Neural progenitor cell (in vitro differentiated cells): Measurements from ENCODE around the gene UBR4. TPM values are rescaled to one million over a fixed set of nuclear protein-coding genes. Genes with fewer than 3 reads are reported as not detected.
A peak's percentile ranks its signal among the peaks of the same experiment; 100 is the strongest.

ENCODE experiments used
- DNase-seq: peaks from one replicate; pipeline ENCODE4 v3.0.0-alpha.2; 2016; ENCODE audit warnings: low spot score
- H2AFZ ChIP-seq: fragments of 200-600 bp; sonication (generic); replicated peaks from 2 replicates; pipeline ENCODE4 v1.6.1; 2016; ENCODE audit warnings: antibody characterized with exemption
- H3F3A ChIP-seq: fragments of 200-600 bp; sonication (generic); 2 replicates; pipeline ENCODE4 v1.6.1; 2016; ENCODE audit warnings: antibody characterized with exemption, low read depth
- H3K27ac ChIP-seq: fragments of 200-600 bp; sonication (generic); 2 replicates; pipeline ENCODE4 v1.5.1; 2016; ENCODE audit warnings: mild to moderate bottlenecking
- H3K27me3 ChIP-seq: fragments of 200-600 bp; sonication (generic); 2 replicates; pipeline ENCODE4 v1.6.1; 2016; ENCODE audit warnings: mild to moderate bottlenecking, moderate library complexity
- H3K36me3 ChIP-seq: fragments of 200-600 bp; sonication (generic); 2 replicates; pipeline ENCODE4 v1.5.1; 2016
- H3K4me1 ChIP-seq: fragments of 200-600 bp; sonication (generic); 2 replicates; pipeline ENCODE4 v1.6.1; 2016; ENCODE audit warnings: mixed run types
- H3K4me2 ChIP-seq: fragments of 200-600 bp; sonication (generic); 2 replicates; pipeline ENCODE4 v1.6.1; 2016
- H3K4me3 ChIP-seq: fragments of 200-600 bp; sonication (generic); 2 replicates; pipeline ENCODE4 v1.5.1; 2016
- H3K79me2 ChIP-seq: fragments of 200-600 bp; sonication (generic); 2 replicates; pipeline ENCODE4 v1.6.1; 2016; ENCODE audit warnings: low read depth
- H3K9ac ChIP-seq: fragments of 200-600 bp; sonication (generic); 2 replicates; pipeline ENCODE4 v1.6.1; 2016
- H3K9me3 ChIP-seq: fragments of 200-600 bp; sonication (generic); 2 replicates; pipeline ENCODE4 v1.5.1; 2016; ENCODE audit warnings: low read depth
- H4K20me1 ChIP-seq: fragments of 200-600 bp; sonication (generic); 2 replicates; pipeline ENCODE4 v1.6.1; 2016; ENCODE audit warnings: low read depth
- H3K27ac Mint-ChIP-seq: 3 replicates; pipeline ENCODE4 v1.8.0; 2021; ENCODE audit warnings: mixed read lengths
- H3K27me3 Mint-ChIP-seq: 2 replicates; pipeline ENCODE4 v1.8.0; 2022; ENCODE audit warnings: low read depth, mild to moderate bottlenecking, inconsistent platforms, moderate library complexity, mixed read lengths; ENCODE audit not compliant: insufficient read depth
- H3K36me3 Mint-ChIP-seq: 3 replicates; pipeline ENCODE4 v1.8.0; 2021; ENCODE audit warnings: mixed read lengths
- H3K4me1 Mint-ChIP-seq: 3 replicates; pipeline ENCODE4 v1.8.0; 2021; ENCODE audit warnings: mixed read lengths
- H3K4me3 Mint-ChIP-seq: 3 replicates; pipeline ENCODE4 v1.8.0; 2021; ENCODE audit warnings: mild to moderate bottlenecking, moderate library complexity, mixed read lengths
- H3K9me3 Mint-ChIP-seq: 3 replicates; pipeline ENCODE4 v1.8.0; 2020; ENCODE audit warnings: mixed read lengths
- EZH2 ChIP-seq: fragments of 200-600 bp; sonication (generic); IDR thresholded peaks from 2 replicates; pipeline ENCODE4 v1.6.1; 2017; ENCODE audit warnings: antibody characterized with exemption, mild to moderate bottlenecking, moderate library complexity
- EZH2phosphoT487 ChIP-seq: fragments of 200-600 bp; sonication (generic); IDR thresholded peaks from 2 replicates; pipeline ENCODE4 v1.6.1; 2017; ENCODE audit warnings: antibody characterized with exemption
- total RNA-seq: library from RNA; depleted of rRNA; stranded (reverse); fragments of >200 nt; gene quantifications from 2 replicates; pipeline ENCODE4 v1.2.3, GENCODE V29; 2015; ENCODE audit warnings: low replicate concordance
- TF ChIP-seq, protein P1 (sequence below): fragments of 200-600 bp; sonication (generic); IDR thresholded peaks from 2 replicates; pipeline ENCODE4 v1.5.1; 2017; ENCODE audit warnings: antibody characterized with exemption, mild to moderate bottlenecking

UBR4 gene
- total RNA-seq, 1 donor from 2014 or later: 71.2 TPM

DNA sequence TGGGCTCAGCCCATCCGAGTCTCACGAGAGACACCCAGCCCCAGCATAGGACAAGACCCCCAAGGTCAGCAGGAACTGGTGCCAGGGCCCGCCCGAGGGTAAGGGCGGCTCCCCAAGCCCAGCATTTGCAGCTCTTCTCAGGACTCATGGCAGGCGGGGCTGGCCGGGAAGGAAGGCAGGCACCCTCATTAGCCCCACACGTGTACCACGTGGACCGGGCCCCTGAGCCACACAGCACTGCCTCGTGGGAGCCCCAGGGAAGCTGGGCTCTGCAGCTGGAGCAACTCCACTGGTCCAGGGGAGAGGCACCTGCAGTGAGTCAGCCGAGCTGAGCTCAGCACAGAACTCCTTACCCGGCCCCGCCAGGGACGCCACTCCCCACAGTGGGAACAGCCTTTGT, 155.8 kb downstream of the UBR4 start:
- no peak overlapping the region for H2AFZ ChIP-seq
- no peak overlapping the region for H3K4me2 ChIP-seq
- no peaks in the 10 kb centered on the region for H3K36me3 ChIP-seq
- no peak overlapping the region for H3K4me3 Mint-ChIP-seq
- no peaks in the 10 kb centered on the region for H3K9me3 ChIP-seq
- H3K27me3 Mint-ChIP-seq: peaks cover 13% of the 10 kb centered on the region
- no peaks in the 10 kb centered on the region for H4K20me1 ChIP-seq
- peaks cover 37% of the 10 kb centered on the region for H3K4me1 Mint-ChIP-seq
- H3K27ac ChIP-seq: no peak overlapping the region
- DNase-seq: no peak
- H3K36me3 Mint-ChIP-seq: no peaks in the 10 kb centered on the region
- H3K9ac ChIP-seq: no peak overlapping the region
- H3F3A ChIP-seq: no peaks in the 10 kb centered on the region
- peaks cover 3% of the 10 kb centered on the region for H3K4me1 ChIP-seq
- no peaks in the 10 kb centered on the region for H3K27me3 ChIP-seq
- no peak overlapping the region for H3K4me3 ChIP-seq
- H3K27ac Mint-ChIP-seq: peak overlapping the region; percentile 42
- H3K9me3 Mint-ChIP-seq: no peaks in the 10 kb centered on the region
- no peaks in the 10 kb centered on the region for H3K79me2 ChIP-seq
- TF ChIP-seq EZH2: no peak
- TF ChIP-seq, protein P1, sequence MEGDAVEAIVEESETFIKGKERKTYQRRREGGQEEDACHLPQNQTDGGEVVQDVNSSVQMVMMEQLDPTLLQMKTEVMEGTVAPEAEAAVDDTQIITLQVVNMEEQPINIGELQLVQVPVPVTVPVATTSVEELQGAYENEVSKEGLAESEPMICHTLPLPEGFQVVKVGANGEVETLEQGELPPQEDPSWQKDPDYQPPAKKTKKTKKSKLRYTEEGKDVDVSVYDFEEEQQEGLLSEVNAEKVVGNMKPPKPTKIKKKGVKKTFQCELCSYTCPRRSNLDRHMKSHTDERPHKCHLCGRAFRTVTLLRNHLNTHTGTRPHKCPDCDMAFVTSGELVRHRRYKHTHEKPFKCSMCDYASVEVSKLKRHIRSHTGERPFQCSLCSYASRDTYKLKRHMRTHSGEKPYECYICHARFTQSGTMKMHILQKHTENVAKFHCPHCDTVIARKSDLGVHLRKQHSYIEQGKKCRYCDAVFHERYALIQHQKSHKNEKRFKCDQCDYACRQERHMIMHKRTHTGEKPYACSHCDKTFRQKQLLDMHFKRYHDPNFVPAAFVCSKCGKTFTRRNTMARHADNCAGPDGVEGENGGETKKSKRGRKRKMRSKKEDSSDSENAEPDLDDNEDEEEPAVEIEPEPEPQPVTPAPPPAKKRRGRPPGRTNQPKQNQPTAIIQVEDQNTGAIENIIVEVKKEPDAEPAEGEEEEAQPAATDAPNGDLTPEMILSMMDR: no peak
- TF ChIP-seq EZH2phosphoT487: no peak

DNA sequence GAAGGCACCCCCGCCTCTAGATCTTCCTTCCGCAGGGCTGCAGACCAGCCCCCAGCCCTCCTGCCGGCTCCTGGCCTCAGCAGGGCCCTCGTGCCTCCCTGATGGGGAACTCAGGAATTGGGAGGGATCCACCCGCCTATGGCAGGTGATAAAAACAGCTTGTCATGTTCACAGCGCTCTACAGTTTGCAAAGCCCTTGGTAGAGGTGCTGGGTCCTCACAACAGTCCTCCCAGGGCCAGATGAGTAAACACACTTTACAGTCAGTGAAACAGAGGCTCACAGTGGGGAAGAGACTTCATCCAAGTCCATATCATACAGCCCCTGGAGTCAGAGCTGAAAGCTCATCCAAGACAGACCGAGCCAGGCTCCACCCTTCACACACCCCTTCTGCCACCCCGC, 156.6 kb downstream of the UBR4 start:
- TF ChIP-seq EZH2 (no peak), EZH2phosphoT487 (no peak)
- TF ChIP-seq, protein P1: no peak
- peak overlapping the region; percentile 42 for H3K27ac Mint-ChIP-seq
- DNase-seq: no peak

DNA sequence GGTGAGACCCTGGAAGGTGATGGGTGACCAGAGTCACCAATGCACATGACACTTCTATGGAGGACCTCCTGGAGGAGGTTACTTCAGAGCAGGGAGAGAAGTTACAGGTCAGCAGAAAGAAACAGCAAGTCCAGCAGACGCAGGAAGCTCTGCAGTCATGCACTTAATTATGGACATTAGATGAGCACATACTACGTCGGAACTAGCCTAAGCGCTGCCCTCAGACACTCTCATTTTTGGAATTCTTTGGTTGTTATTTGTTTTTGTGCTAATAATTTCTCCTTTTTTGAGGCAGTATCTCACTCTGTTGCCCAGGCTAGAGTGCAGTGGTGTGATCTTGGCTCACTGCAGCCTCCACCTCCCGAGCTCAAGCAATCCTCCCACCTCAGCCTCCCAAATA, 160.3 kb downstream of the UBR4 start:
- H3K4me2 ChIP-seq: no peak overlapping the region
- peaks cover 6% of the 10 kb centered on the region for H3K27me3 Mint-ChIP-seq
- no peak overlapping the region for H3K27ac Mint-ChIP-seq
- no peak for DNase-seq
- no peak overlapping the region for H2AFZ ChIP-seq
- no peaks in the 10 kb centered on the region for H3K9me3 ChIP-seq
- H4K20me1 ChIP-seq: no peaks in the 10 kb centered on the region
- no peaks in the 10 kb centered on the region for H3K36me3 Mint-ChIP-seq
- no peaks in the 10 kb centered on the region for H3F3A ChIP-seq
- no peak overlapping the region for H3K4me3 ChIP-seq
- no peaks in the 10 kb centered on the region for H3K79me2 ChIP-seq
- H3K27ac ChIP-seq: no peak overlapping the region
- H3K36me3 ChIP-seq: no peaks in the 10 kb centered on the region
- H3K9ac ChIP-seq: no peak overlapping the region
- TF ChIP-seq EZH2: no peak
- H3K4me1 ChIP-seq: peaks cover 3% of the 10 kb centered on the region
- peaks cover 17% of the 10 kb centered on the region for H3K4me1 Mint-ChIP-seq
- no peaks in the 10 kb centered on the region for H3K27me3 ChIP-seq
- no peak overlapping the region for H3K4me3 Mint-ChIP-seq
- H3K9me3 Mint-ChIP-seq: no peaks in the 10 kb centered on the region

More for the DNA sequence above, 156.6 kb downstream of the UBR4 start:
- no peaks in the 10 kb centered on the region for H3K79me2 ChIP-seq
- no peak overlapping the region for H3K9ac ChIP-seq
- Mint-ChIP-seq H3K9me3 (no peaks in the 10 kb centered on the region), H3K4me3 (no peak overlapping the region), H3K27me3 (peaks cover 13% of the 10 kb centered on the region), H3K36me3 (no peaks in the 10 kb centered on the region), H3K4me1 (peaks cover 32% of the 10 kb centered on the region)
- peaks cover 3% of the 10 kb centered on the region for H3K4me1 ChIP-seq
- no peaks in the 10 kb centered on the region for H3F3A ChIP-seq
- H4K20me1 ChIP-seq: no peaks in the 10 kb centered on the region
- no peaks in the 10 kb centered on the region for H3K27me3 ChIP-seq
- H3K27ac ChIP-seq: no peak overlapping the region
- H3K36me3 ChIP-seq: no peaks in the 10 kb centered on the region
- H3K4me3 ChIP-seq: no peak overlapping the region
- H2AFZ ChIP-seq: no peak overlapping the region
- H3K9me3 ChIP-seq: no peaks in the 10 kb centered on the region
- no peak overlapping the region for H3K4me2 ChIP-seq

DNA sequence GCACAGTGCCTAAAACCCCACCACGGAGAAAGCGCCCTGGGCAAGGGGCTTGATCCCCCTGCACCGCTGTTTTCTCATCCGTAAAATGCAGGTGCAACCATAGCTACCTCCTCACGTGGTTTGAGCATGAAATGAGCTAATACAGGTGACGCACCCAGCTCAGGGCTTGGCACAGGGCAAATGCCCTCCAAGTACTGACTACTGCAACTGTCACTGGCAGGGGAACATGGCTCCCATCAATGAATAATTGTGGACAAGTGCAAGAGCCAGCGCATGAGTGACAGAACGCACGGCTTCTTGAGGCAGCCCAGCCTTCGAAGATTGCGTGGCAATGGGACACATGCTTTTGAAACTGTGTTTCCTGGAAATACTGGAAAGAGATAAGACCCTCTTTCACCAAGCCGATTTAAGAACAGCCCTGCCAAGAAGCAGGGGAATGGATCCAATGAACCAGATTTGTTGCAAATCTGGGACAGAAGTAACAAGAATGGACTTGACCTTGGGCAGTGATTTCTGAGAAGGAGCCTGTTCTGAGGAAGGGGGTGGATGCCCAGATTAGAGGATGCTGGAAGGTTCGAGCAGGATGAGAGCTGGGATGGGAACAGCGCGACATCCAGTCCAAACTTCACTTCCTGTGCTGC, 160.8 kb downstream of the UBR4 start:
- Histone ChIP-seq H3K36me3 (no peaks in the 10 kb centered on the region), H2AFZ (no peak overlapping the region), H4K20me1 (no peaks in the 10 kb centered on the region), H3K4me1 (peaks cover 3% of the 10 kb centered on the region), H3K9me3 (no peaks in the 10 kb centered on the region), H3K4me3 (no peak overlapping the region), H3K27ac (no peak overlapping the region), H3K4me2 (no peak overlapping the region), H3K9ac (no peak overlapping the region), H3K27me3 (no peaks in the 10 kb centered on the region), H3K79me2 (no peaks in the 10 kb centered on the region), H3F3A (no peaks in the 10 kb centered on the region)
- H3K27me3 Mint-ChIP-seq: peaks cover 6% of the 10 kb centered on the region
- H3K36me3 Mint-ChIP-seq: no peaks in the 10 kb centered on the region
- H3K9me3 Mint-ChIP-seq: no peaks in the 10 kb centered on the region
- H3K4me1 Mint-ChIP-seq: peaks cover 14% of the 10 kb centered on the region
- no peak for DNase-seq
- TF ChIP-seq EZH2: no peak
- TF ChIP-seq, protein P1: no peak
- TF ChIP-seq EZH2phosphoT487: no peak
- H3K27ac Mint-ChIP-seq: peak overlapping the region; percentile 5
- no peak overlapping the region for H3K4me3 Mint-ChIP-seq
